SK-N-MC (cell line): Measurements from ENCODE around the gene ANKRD52.

Experiments
- EZH2 ChIP-seq: fragments of 200-600 bp; sonication (generic); IDR thresholded peaks from one replicate; pipeline ENCODE4 v1.6.1; 2017; ENCODE audit warnings: antibody characterized with exemption
- POLR2AphosphoS5 ChIP-seq: IDR thresholded peaks from 2 replicates; pipeline ENCODE4 v1.6.1; 2012; ENCODE audit warnings: mild to moderate bottlenecking, low read depth, low read length, borderline replicate concordance

DNA sequence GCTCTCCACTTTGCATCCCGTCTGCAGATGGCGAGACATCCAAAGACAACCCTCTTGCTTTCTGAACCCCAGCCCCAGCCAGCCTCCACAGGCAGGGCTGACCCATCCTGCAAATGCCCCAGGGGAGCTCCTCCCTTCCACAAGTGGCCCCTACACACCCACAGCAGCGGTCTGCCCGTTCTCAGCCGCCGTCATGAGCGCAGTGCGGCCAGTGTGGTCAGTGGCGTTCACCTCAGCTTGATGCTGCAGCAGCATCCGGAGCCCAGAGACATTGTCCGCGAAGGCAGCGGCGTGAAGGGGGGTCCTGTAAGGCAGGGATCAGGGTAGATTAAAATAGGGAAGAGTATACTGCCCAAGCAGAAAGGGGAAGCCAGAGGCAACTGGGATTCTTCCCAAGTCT is 13.7 kb downstream of the ANKRD52 start:
- TF ChIP-seq POLR2AphosphoS5, result no peak
- TF ChIP-seq EZH2, result no peak
